A549 (cell line): Measurements from ENCODE around the gene RPS2.

Source experiments
- CEBPB ChIP-seq, 2 experiments: fragments of >200 bp in 1 of 2; sonication (Bioruptor Twin) in 1 of 2; formaldehyde crosslinking in 1 of 2; IDR thresholded peaks; 2 replicates each; pipeline ENCODE4 v1.6.1; 2012 to 2016
- MYC ChIP-seq: IDR thresholded peaks from 2 replicates; pipeline ENCODE4 v1.6.1; 2012; ENCODE audit warnings: mild to moderate bottlenecking, inconsistent platforms, low read length, improper control_type of control experiment, borderline replicate concordance
- POLR2A ChIP-seq: IDR thresholded peaks from 2 replicates; pipeline ENCODE4 v1.6.1; 2012; ENCODE audit warnings: mild to moderate bottlenecking, low read length
- POLR2AphosphoS2 ChIP-seq: conservative IDR thresholded peaks from 2 replicates; pipeline ENCODE4 v1.6.1; 2012; ENCODE audit warnings: low read length, improper control_type of control experiment, inconsistent platforms
- RFX5 ChIP-seq: fragments of 450-650 bp; IDR thresholded peaks from 2 replicates; pipeline ENCODE4 v1.7.1; 2014; ENCODE audit warnings: antibody characterized with exemption, mild to moderate bottlenecking, moderate library complexity
- RNF2 ChIP-seq: fragments of 200-600 bp; sonication (generic); IDR thresholded peaks from 2 replicates; pipeline ENCODE4 v1.6.1; 2016; ENCODE audit warnings: low read depth, mild to moderate bottlenecking, antibody characterized with exemption, moderate library complexity, borderline replicate concordance
- SMC3 ChIP-seq: fragments of >200 bp; sonication (Bioruptor Twin); formaldehyde crosslinking; IDR thresholded peaks from 3 replicates; pipeline ENCODE4 v1.6.1; 2018; ENCODE audit warnings: inconsistent platforms
- ZFP36 ChIP-seq: fragments of 450-650 bp; IDR thresholded peaks from 2 replicates; pipeline ENCODE4 v1.6.1; 2014; ENCODE audit warnings: borderline replicate concordance; ENCODE audit not compliant: partially characterized antibody
- ZNF302 ChIP-seq: fragments of 250-450 bp; sonication (Bioruptor Pico); IDR thresholded peaks from 2 replicates; pipeline ENCODE4 v1.9.0; 2021; ENCODE audit warnings: inconsistent platforms, mild to moderate bottlenecking, moderate library complexity
- TF ChIP-seq, protein P1 (sequence below): fragments of >200 bp; sonication (Bioruptor Twin); formaldehyde crosslinking; IDR thresholded peaks from 3 replicates; pipeline ENCODE4 v1.5.1; 2016
- TF ChIP-seq, protein P2 (sequence below): fragments of 450-650 bp; IDR thresholded peaks from 2 replicates; pipeline ENCODE4 v1.6.1; 2014; ENCODE audit warnings: antibody characterized with exemption
- TF ChIP-seq, protein P3 (sequence below): fragments of 250-450 bp; sonication (Bioruptor Pico); IDR thresholded peaks from 2 replicates; pipeline ENCODE4 v1.5.0; 2021; ENCODE audit warnings: mild to moderate bottlenecking, moderate library complexity, borderline replicate concordance
- TF ChIP-seq, protein P4 (sequence below): fragments of >200 bp; sonication (Bioruptor Twin); formaldehyde crosslinking; IDR thresholded peaks from 3 replicates; pipeline ENCODE4 v1.6.1; 2016

DNA sequence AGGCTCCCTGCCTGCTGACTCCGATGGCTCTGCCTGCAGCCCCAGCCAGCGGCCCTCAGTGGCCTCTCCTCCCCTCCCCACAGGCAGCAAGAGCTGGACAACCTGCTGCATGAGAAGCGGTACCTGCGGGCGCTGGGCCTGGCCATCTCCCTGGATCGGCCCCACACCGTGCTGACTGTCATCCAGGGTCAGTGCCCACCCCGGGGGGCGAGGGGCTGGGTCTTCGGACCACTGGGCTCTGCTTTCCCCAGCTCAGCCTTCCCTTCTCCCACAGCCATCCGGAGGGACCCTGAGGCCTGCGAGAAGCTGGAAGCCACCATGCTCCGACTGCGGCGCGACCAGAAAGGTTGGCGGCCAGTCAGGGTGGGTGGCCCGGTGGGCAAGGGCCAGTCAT lies 13.2 kb upstream of the RPS2 start:
- TF ChIP-seq POLR2A (no peak), RFX5 (no peak), POLR2AphosphoS2 (no peak), ZNF302 (CRISPR knock-in tag) (no peak), ZFP36 (no peak), RNF2 (no peak), CEBPB (IDR thresholded peaks at IDR 0.05) (no peak), MYC (no peak), SMC3 (no peak)
- TF ChIP-seq, protein P1, sequence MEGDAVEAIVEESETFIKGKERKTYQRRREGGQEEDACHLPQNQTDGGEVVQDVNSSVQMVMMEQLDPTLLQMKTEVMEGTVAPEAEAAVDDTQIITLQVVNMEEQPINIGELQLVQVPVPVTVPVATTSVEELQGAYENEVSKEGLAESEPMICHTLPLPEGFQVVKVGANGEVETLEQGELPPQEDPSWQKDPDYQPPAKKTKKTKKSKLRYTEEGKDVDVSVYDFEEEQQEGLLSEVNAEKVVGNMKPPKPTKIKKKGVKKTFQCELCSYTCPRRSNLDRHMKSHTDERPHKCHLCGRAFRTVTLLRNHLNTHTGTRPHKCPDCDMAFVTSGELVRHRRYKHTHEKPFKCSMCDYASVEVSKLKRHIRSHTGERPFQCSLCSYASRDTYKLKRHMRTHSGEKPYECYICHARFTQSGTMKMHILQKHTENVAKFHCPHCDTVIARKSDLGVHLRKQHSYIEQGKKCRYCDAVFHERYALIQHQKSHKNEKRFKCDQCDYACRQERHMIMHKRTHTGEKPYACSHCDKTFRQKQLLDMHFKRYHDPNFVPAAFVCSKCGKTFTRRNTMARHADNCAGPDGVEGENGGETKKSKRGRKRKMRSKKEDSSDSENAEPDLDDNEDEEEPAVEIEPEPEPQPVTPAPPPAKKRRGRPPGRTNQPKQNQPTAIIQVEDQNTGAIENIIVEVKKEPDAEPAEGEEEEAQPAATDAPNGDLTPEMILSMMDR: no peak
- TF ChIP-seq, protein P2, sequence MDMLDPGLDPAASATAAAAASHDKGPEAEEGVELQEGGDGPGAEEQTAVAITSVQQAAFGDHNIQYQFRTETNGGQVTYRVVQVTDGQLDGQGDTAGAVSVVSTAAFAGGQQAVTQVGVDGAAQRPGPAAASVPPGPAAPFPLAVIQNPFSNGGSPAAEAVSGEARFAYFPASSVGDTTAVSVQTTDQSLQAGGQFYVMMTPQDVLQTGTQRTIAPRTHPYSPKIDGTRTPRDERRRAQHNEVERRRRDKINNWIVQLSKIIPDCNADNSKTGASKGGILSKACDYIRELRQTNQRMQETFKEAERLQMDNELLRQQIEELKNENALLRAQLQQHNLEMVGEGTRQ: no peak
- TF ChIP-seq, protein P3, sequence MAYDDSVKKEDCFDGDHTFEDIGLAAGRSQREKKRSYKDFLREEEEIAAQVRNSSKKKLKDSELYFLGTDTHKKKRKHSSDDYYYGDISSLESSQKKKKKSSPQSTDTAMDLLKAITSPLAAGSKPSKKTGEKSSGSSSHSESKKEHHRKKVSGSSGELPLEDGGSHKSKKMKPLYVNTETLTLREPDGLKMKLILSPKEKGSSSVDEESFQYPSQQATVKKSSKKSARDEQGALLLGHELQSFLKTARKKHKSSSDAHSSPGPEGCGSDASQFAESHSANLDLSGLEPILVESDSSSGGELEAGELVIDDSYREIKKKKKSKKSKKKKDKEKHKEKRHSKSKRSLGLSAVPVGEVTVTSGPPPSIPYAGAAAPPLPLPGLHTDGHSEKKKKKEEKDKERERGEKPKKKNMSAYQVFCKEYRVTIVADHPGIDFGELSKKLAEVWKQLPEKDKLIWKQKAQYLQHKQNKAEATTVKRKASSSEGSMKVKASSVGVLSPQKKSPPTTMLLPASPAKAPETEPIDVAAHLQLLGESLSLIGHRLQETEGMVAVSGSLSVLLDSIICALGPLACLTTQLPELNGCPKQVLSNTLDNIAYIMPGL (CRISPR knock-in tag): no peak
- TF ChIP-seq, protein P4, sequence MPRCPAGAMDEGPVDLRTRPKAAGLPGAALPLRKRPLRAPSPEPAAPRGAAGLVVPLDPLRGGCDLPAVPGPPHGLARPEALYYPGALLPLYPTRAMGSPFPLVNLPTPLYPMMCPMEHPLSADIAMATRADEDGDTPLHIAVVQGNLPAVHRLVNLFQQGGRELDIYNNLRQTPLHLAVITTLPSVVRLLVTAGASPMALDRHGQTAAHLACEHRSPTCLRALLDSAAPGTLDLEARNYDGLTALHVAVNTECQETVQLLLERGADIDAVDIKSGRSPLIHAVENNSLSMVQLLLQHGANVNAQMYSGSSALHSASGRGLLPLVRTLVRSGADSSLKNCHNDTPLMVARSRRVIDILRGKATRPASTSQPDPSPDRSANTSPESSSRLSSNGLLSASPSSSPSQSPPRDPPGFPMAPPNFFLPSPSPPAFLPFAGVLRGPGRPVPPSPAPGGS: no peak
